H1 (cell line): Measurements from ENCODE around the gene ACHE. TPM values are rescaled to one million over a fixed set of nuclear protein-coding genes. Genes with fewer than 3 reads are reported as not detected.

Experiments used
- ATF3 ChIP-seq: IDR thresholded peaks from 2 replicates; pipeline ENCODE4 v1.6.1; 2011; ENCODE audit warnings: low read depth, mild to moderate bottlenecking, low read length; ENCODE audit not compliant: insufficient read depth
- E2F6 ChIP-seq: IDR thresholded peaks from 2 replicates; pipeline ENCODE4 v1.6.1; 2012; ENCODE audit warnings: inconsistent platforms
- HDAC6 ChIP-seq: IDR thresholded peaks from one replicate; pipeline ENCODE4 v1.7.1; 2012; ENCODE audit warnings: low read depth, mild to moderate bottlenecking, inconsistent platforms, low read length, moderate library complexity
- POLR2AphosphoS5 ChIP-seq: IDR thresholded peaks from 2 replicates; pipeline ENCODE4 v1.6.1; 2011; ENCODE audit warnings: low read depth, low read length
- RXRA ChIP-seq: IDR thresholded peaks from 2 replicates; pipeline ENCODE4 v1.6.1; 2011; ENCODE audit warnings: low read depth, mild to moderate bottlenecking, low read length, moderate library complexity; ENCODE audit not compliant: insufficient read depth
- SIN3A ChIP-seq, 2 experiments: IDR thresholded peaks in 1 of 2; conservative IDR thresholded peaks in 1 of 2; 2 replicates each; pipeline ENCODE4 v1.6.1; 2011 to 2012; ENCODE audit warnings: low read length in 2 of 2, improper control_type of control experiment in 1 of 2, low read depth in 1 of 2, mild to moderate bottlenecking in 1 of 2
- TEAD4 ChIP-seq: IDR thresholded peaks from 2 replicates; pipeline ENCODE4 v1.6.1; 2012; ENCODE audit warnings: low read depth, low read length, inconsistent platforms, mixed read lengths
- polyA plus RNA-seq, 7 experiments: library from polyadenylated mRNA; depleted of rRNA in 3 of 7; stranded (reverse) in 5 of 7; unstranded in 2 of 7; fragments of >200 nt in 5 of 7; fragments of 200-250 nt in 2 of 7; gene quantifications; 1 replicate in 5 of 7; 2 replicates in 1 of 7; 4 replicates in 1 of 7; pipeline versions ENCODE4 v1.2.1 to v1.2.3, GENCODE V29; 2011 to 2013; ENCODE audit warnings: missing spikeins in 2 of 7, mixed read lengths in 2 of 7
- total RNA-seq: library from RNA; stranded (reverse); fragmentation: NEBNext Ultra II Directional; extraction: Animal tissue kit (Norgen Biotek cat#: 25700); gene quantifications from 2 replicates; pipeline ENCODE4 v1.2.1, GENCODE V29; 2021

The ACHE gene
- total and polyA plus RNA-seq, 2 of the 8 experiments (the other 6 are each of a cell fraction or from before 2014, with no cell fraction given): 1.4 to 4.3 TPM

GRCh38 chr7:100900978-100901377 lies 5.3 kb upstream of the ACHE start (continued):
- TF ChIP-seq SIN3A (conservative IDR thresholded peaks at IDR 0.05 in 1 of 2, IDR thresholded peaks at IDR 0.05 in 1 of 2; ENCODE audit: low read depth in 1 of 2, low read length in 2 of 2) (no peak), POLR2AphosphoS5 (no peak), RXRA (no peak), HDAC6 (no peak), E2F6 (no peak), ATF3 (no peak), TEAD4 (no peak)
